ENCODE data around the gene SHISA6.

SHISA6 gene

GRCh38 chr17:11272191-11272590, 31.2 kb downstream of the SHISA6 start:
- H3K4me3 ChIP-seq (ENCODE audit: control insufficient read depth, low read depth, low read length) = no peak overlapping the region
- TF ChIP-seq, protein P1, sequence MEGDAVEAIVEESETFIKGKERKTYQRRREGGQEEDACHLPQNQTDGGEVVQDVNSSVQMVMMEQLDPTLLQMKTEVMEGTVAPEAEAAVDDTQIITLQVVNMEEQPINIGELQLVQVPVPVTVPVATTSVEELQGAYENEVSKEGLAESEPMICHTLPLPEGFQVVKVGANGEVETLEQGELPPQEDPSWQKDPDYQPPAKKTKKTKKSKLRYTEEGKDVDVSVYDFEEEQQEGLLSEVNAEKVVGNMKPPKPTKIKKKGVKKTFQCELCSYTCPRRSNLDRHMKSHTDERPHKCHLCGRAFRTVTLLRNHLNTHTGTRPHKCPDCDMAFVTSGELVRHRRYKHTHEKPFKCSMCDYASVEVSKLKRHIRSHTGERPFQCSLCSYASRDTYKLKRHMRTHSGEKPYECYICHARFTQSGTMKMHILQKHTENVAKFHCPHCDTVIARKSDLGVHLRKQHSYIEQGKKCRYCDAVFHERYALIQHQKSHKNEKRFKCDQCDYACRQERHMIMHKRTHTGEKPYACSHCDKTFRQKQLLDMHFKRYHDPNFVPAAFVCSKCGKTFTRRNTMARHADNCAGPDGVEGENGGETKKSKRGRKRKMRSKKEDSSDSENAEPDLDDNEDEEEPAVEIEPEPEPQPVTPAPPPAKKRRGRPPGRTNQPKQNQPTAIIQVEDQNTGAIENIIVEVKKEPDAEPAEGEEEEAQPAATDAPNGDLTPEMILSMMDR (conservative IDR thresholded peaks at IDR 0.05; ENCODE audit: control insufficient read depth, insufficient read depth, low read depth, low read length) = no peak
- no peak for DNase-seq (ENCODE audit: low read depth)

DNA sequence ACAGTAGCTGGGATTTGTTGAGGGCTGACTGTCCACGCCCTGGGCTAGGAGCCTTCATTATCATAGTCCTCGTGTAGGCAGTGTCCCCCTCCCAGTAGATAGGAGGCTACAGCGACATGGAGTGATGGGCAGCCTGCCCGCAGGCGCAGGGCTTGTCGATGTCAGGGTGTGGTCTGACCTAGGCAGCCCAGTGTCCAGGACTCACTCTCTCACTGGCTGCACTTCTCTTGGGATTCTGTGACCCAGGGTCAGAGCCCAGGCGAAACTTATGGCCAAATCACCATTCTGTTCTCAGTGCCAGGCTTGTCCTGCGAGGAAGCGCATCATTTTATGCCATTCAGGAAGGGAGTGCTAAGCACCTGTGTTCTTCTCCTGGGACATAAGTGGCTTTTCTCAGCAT, 32.6 kb downstream of the SHISA6 start:
- TF ChIP-seq, protein P1 (conservative IDR thresholded peaks at IDR 0.05; ENCODE audit: control insufficient read depth, insufficient read depth, low read depth, low read length) = no peak

GRCh38 chr17:11274106-11274505, 33.1 kb downstream of the SHISA6 start:
- TF ChIP-seq, protein P1 (conservative IDR thresholded peaks at IDR 0.05; ENCODE audit: control insufficient read depth, insufficient read depth, low read depth, low read length) = no peak
- H3K4me3 ChIP-seq (ENCODE audit: control insufficient read depth, low read depth, low read length) = no peak overlapping the region
- DNase-seq (ENCODE audit: low read depth) = no peak

More for the DNA sequence above, 32.6 kb downstream of the SHISA6 start:
- no peak for DNase-seq (ENCODE audit: low read depth)
- H3K4me3 ChIP-seq (ENCODE audit: control insufficient read depth, low read depth, low read length) = no peak overlapping the region

DNA sequence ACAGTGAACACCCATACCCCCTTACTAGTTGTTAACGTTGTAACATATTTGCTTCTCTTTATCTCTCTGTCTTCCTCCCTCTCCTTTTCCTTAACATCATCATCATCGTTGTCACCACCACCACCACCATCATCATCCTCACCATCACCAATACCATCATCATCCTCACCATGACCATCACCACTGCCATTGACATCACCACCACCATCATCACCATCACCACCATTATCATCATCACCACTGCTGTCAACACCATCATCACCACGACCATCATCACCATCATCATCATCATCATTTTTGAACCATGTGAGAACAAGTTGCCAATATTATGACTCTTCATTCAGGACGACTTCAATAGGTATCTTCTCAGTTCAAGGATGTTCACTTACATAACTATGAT, 35.5 kb downstream of the SHISA6 start:
- TF ChIP-seq, protein P1 (conservative IDR thresholded peaks at IDR 0.05; ENCODE audit: control insufficient read depth, insufficient read depth, low read depth, low read length) = no peak
- no peak for DNase-seq (ENCODE audit: low read depth)

GRCh38 chr17:11278186-11278991, 37.4 kb downstream of the SHISA6 start:
- TF ChIP-seq, protein P1 (conservative IDR thresholded peaks at IDR 0.05; ENCODE audit: control insufficient read depth, insufficient read depth, low read depth, low read length) = no peak
- no peak for DNase-seq (ENCODE audit: low read depth)
- H3K4me3 ChIP-seq (ENCODE audit: control insufficient read depth, low read depth, low read length) = no peak overlapping the region

More for the DNA sequence above, 35.5 kb downstream of the SHISA6 start:
- H3K4me3 ChIP-seq (ENCODE audit: control insufficient read depth, low read depth, low read length) = no peak overlapping the region

GRCh38 chr17:11278992-11279270, 37.9 kb downstream of the SHISA6 start:
- no peak overlapping the region for H3K4me3 ChIP-seq (ENCODE audit: control insufficient read depth, low read depth, low read length)
- no peak for DNase-seq (ENCODE audit: low read depth)
- TF ChIP-seq, protein P1 (conservative IDR thresholded peaks at IDR 0.05; ENCODE audit: control insufficient read depth, insufficient read depth, low read depth, low read length) = no peak

All from fibroblast of mammary gland (primary cell).